IPS-18a (cell line): ENCODE data around the gene TECPR2.
"Not testable (repeated sequence)": the region's sequence is repeated elsewhere in the genome, so short reads cannot be mapped to it uniquely, and the experiment has no call there.

ENCODE experiments used
- H3K27ac ChIP-seq: one replicate; pipeline ENCODE4 v1.5.1; 2013; ENCODE audit warnings: low read length
- H3K27me3 ChIP-seq: one replicate; pipeline ENCODE4 v1.6.1; 2013; ENCODE audit warnings: mild to moderate bottlenecking, low read length; ENCODE audit not compliant: control insufficient read depth, insufficient read depth
- H3K36me3 ChIP-seq: one replicate; pipeline ENCODE4 v1.6.1; 2013; ENCODE audit warnings: low read depth, low read length; ENCODE audit not compliant: control insufficient read depth
- H3K4me1 ChIP-seq: one replicate; pipeline ENCODE4 v1.6.1; 2013; ENCODE audit warnings: low read depth, low read length; ENCODE audit not compliant: control insufficient read depth
- H3K4me3 ChIP-seq: one replicate; pipeline ENCODE4 v1.5.1; 2013; ENCODE audit warnings: low read length
- H3K9ac ChIP-seq: one replicate; pipeline ENCODE4 v1.6.1; 2013; ENCODE audit warnings: mild to moderate bottlenecking, low read length, moderate library complexity
- H3K9me3 ChIP-seq: one replicate; pipeline ENCODE4 v1.6.1; 2013; ENCODE audit warnings: low read depth, low read length; ENCODE audit not compliant: control insufficient read depth

The TECPR2 gene

DNA sequence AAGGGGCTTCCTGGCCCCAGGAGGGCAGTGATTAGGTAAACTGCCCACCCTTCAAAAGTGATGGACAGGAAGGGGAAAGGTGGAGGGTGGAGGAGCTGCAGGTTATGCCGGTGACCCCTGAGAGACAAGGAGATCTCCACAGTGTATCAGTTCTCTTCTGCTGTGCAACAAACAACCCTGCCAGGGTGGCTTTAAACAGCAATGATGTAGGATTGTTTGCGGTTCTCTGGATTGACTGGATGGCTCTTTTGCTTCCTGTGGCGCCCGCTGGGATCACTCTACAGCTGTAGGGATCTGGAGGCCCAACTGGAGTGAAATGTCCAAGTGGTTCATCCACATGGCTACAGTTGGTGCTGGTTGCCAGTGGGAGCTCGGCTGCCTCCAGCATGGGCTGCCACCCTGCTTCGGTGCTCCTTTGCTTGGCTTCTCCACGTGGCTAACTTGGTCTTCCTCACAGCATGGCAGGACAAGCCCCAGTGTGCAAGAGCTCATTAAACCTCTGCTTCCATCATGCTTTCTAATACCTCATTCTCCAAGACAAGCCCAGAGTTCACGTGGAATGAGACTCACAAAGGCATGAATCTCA, 155.4 kb downstream of the TECPR2 start:
- Histone ChIP-seq H3K4me1 (no peaks in the 10 kb centered on the region), H3K27me3 (peaks cover 13% of the 10 kb centered on the region), H3K9me3 (no peaks in the 10 kb centered on the region), H3K27ac (no peak overlapping the region), H3K36me3 (no peaks in the 10 kb centered on the region), H3K4me3 (no peak overlapping the region), H3K9ac (no peak overlapping the region)

DNA sequence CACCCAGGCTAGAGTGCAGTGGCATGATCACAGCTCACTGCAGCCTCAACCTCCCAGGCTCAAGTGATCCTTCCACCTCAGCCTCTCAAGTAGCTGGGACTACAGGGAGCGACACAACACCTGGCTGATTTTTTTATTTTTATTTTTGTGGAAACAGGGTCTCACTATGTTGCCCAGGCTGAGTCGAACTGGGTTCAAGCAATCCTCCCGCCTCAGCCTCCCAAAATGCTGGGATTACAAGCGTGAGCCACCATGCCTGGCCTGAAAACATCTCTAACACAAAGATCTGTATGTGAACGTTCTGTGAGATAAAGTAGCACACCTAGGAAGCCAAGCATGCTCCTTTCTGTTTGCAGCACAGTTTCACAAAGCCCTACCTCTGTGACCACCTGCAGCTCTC, 157.0 kb downstream of the TECPR2 start:
- H3K27ac ChIP-seq, H3K4me3 ChIP-seq, H3K4me1 ChIP-seq, H3K9me3 ChIP-seq, H3K36me3 ChIP-seq, H3K9ac ChIP-seq: not testable (repeated sequence)
- peaks cover 13% of the 10 kb centered on the region for H3K27me3 ChIP-seq

DNA sequence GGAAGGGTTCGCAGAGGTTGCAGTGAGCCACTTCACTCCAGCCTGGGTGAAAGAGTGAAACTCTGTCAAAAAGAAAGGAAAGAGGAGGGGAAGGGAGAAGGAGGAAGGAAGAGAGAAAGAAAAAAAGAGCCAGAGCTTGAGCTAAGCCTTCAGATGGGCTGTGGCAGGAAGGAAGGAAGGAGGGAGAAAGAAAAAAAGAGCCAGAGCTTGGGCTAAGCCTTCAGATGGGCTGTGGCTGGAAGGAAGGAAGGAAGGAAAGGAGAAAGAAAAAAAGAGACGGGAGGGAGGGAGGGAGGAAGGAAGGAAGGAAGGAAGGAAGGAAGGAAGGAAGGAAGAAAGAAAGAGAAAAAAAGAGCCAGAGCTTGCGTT, 160.4 kb downstream of the TECPR2 start:
- peaks cover 4% of the 10 kb centered on the region for H3K27me3 ChIP-seq
- no peak overlapping the region for H3K4me3 ChIP-seq
- H3K4me1 ChIP-seq = peaks cover 4% of the 10 kb centered on the region
- no peaks in the 10 kb centered on the region for H3K36me3 ChIP-seq
- H3K9ac ChIP-seq = no peak overlapping the region
- H3K27ac ChIP-seq = no peak overlapping the region
- H3K9me3 ChIP-seq = no peaks in the 10 kb centered on the region

DNA sequence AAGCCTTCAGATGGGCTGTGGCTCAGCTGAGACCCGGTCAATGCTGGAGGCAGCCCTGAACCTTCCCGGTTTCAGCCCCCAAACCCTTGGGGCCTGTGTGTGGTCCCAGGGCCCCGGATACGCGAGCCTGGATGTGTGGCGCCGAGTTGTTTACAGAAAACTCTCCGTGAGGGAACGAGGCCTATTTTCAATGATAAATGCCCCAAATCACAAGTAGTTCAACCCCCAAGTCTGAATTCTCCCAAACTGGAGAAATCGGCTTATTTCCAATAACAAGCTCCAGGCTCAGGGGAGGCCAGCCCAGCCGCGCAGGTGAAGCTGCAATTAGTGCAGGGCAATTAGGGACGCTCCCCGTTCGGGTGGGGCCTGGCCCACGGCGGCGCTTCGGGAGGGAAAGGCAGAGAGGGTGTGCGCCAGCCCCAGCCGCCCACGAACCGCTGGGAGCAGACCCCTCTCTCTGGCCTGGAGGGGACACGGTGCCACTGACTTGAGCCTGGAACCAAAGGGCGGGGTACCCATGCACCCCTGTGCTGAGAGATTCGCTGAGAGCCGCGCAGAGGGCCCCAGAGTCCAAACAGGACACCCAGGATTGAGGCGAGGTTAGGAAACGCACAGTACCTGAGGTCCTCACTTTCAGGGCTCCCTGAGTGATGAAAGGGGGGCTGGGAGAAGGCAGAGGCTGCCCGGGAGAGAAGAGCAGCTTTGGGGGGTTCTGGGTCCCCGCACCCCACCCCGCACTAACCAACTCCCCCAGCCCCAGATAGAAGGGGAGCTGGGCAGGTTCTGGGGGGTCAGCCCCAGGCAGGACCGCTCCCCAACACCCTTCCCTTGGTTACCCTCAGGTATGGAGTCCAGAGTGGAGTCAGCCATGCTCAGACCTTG, 161.1 kb downstream of the TECPR2 start:
- H3K4me3 ChIP-seq = no peak overlapping the region
- H3K27ac ChIP-seq = no peak overlapping the region
- H3K9ac ChIP-seq = no peak overlapping the region
- no peaks in the 10 kb centered on the region for H3K9me3 ChIP-seq
- no peaks in the 10 kb centered on the region for H3K27me3 ChIP-seq
- H3K4me1 ChIP-seq = peaks cover 4% of the 10 kb centered on the region
- H3K36me3 ChIP-seq = no peaks in the 10 kb centered on the region

DNA sequence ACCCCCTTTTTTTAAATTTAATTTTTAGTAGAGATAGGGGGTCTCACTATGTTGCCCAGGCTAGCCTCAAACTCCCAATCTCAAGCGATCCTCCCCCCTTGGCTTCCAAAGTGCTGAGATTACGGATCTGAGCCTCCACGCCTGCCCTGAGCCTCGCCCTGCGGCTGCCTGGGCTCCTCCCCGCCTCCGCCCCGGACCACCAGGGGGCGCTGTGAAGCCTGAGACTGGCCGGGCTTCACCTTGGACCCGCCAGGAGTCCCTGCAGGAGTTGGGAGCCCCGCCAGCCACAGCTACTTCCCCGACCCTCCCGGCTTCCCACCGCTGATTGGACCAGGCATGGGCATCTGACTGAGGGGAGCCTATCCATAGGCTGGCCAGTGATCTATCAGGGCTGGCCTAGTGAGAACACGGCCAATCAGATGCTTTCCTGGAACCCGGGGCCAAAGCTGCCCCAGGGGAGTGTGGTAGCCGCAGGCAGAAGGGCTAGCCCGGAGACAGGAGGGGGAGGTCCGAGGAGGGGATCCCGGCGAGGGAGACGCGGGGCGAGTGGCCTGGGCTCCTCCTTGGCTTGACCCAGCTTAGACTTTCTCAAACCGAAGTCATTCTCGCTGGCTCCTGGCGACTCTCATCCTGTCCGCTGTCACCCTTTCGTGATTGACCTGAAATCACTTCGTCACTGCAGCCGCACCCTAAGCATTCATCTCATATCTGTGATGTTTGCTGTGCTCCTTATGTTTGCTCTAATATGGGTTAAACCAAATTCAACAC, 161.9 kb downstream of the TECPR2 start:
- H3K9me3 ChIP-seq = no peaks in the 10 kb centered on the region
- no peaks in the 10 kb centered on the region for H3K27me3 ChIP-seq
- peak overlapping the region; percentile 63 for H3K4me3 ChIP-seq
- H3K4me1 ChIP-seq = peaks cover 4% of the 10 kb centered on the region
- H3K9ac ChIP-seq = peak overlapping the region; percentile 10
- H3K27ac ChIP-seq = no peak overlapping the region
- H3K36me3 ChIP-seq = no peaks in the 10 kb centered on the region

DNA sequence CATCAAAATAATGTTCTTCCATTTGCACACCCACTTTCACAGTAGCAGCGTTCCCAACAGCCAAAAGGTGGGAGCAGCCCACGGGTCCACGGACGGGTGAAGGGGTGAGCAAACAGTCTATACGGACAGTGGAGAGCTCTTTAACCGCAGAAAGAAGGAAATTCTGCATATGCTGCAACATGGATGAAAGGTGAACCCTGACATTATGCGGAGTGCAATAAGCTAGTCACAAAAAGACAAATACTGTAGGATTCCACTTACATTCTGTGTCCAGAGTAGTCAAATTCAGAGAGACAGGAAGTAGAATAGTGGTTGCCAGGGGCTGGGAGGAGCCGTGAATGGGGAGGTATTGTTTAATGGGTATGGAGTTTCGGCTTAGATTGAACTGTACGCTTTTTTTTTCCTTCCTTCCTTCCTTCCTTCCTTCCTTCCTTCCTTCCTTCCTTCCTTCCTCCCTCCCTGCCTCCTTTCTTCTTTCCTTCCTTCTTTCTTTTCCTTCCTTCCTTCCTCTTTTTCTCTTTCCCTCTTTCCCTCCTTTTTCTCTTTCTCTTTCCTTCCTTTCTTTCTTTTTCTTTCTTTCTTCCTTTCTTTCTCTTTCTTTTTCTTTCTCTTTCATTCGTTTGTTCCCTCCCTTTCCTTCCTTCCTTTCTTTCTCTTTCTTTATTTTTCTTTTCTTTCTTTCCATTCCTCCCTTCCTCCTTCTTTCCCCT, 162.6 kb downstream of the TECPR2 start:
- peaks cover 4% of the 10 kb centered on the region for H3K4me1 ChIP-seq
- H3K27me3 ChIP-seq = no peaks in the 10 kb centered on the region
- H3K4me3 ChIP-seq = peak overlapping the region; percentile 63
- no peaks in the 10 kb centered on the region for H3K9me3 ChIP-seq
- no peaks in the 10 kb centered on the region for H3K36me3 ChIP-seq
- peak overlapping the region; percentile 10 for H3K9ac ChIP-seq
- H3K27ac ChIP-seq = no peak overlapping the region

DNA sequence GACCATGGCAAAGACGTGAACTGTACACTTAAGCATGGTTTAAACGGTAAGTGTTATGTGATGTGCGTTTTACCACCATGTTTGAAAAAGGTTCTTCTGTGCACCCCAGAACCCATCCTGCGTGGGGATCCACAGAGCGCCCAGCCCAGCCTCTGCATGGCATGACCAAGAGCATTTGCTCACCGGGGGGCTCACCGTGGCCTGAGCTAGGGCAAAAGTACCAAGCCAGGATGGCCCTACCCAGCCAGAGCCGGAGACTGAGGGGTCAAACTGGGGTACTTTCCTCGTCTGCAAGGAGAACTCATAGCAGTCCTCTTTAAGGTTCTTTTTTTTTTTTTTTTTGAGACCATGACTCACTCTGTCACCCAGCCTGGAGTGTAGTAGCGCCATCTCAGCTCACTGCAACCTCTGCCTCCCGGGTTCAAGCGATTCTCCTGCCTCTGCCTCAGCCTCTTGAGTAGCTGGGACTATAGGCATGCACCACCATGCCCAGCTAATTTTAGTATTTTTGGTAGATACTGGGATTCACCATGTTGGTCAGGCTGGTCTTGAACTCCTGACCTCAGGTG, 163.3 kb downstream of the TECPR2 start:
- peaks cover 4% of the 10 kb centered on the region for H3K4me1 ChIP-seq
- H3K9ac ChIP-seq = no peak overlapping the region
- no peak overlapping the region for H3K4me3 ChIP-seq

DNA sequence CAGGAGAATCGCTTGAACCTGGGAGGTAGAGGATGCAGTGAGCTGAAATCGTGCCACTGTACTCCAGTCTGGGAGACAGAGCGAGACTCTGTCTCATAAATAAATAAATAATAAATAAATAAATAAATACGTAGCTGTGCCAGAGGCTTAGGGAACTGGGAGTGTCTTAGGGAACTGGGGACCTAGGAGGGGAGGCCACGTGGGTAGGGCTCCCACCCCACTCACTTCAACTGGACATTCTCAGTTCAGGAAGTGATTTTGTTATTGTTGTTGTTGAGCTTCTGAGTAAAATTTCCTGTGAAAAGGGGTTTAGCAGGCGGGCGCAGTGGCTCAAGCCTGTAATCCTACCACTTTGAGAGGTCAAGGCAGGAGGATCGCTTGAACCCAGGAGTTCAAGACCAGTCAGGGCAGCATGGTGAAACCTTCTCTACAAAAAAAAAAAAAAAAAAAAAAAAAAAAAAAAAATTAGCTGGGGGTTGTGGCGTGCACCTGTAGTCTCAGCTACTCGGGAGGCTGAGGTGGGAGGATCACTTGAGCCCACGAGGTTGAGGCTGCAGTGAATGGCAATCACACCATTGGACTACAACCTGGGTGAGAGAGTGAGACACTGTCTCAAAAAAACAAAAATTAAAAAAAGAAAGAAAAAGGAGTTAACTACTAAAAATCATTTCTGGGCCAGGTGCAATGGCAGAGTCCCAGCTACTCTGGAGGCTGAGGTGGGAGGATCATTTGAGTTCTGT, 165.9 kb downstream of the TECPR2 start:
- no peaks in the 10 kb centered on the region for H3K36me3 ChIP-seq
- H3K4me1 ChIP-seq = peaks cover 4% of the 10 kb centered on the region
- H3K27ac ChIP-seq = no peak overlapping the region
- H3K9me3 ChIP-seq = no peaks in the 10 kb centered on the region
- no peak overlapping the region for H3K9ac ChIP-seq
- H3K4me3 ChIP-seq = no peak overlapping the region
- H3K27me3 ChIP-seq = no peaks in the 10 kb centered on the region

More for the DNA sequence above, 163.3 kb downstream of the TECPR2 start:
- no peaks in the 10 kb centered on the region for H3K36me3 ChIP-seq
- H3K9me3 ChIP-seq = no peaks in the 10 kb centered on the region
- H3K27ac ChIP-seq = no peak overlapping the region
- H3K27me3 ChIP-seq = no peaks in the 10 kb centered on the region

DNA sequence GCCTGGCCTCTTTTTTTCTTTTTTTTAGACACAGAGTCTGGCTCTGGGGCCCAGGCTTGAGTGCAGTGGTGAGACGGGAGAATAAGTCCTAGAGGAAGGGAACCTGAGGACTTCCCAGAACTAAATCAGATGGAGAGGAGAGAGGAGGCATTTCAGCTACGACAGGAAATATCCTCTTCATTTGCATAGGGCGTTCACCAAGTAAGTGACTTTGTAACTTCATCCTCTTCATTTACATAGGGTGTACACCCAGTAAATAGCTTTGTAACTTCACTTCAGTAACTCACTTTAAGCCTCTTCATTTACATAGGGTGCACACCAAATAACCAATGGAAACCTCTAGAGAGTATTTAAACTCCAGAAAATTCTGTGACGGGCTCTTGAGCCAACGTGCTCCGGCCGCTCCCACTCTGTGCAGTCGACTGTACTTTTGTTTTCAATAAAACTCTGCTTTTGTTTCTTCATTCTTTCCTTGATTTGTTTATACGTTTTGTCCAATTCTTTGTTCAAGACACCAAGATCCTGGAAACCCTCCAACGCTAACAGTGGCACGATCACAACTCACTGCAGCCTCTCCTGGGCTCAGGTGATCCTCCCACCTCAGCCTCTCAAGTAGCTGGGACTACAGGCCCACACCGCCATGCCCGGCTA, 168.2 kb downstream of the TECPR2 start:
- H3K9ac ChIP-seq = no peak overlapping the region
- H3K4me1 ChIP-seq = no peaks in the 10 kb centered on the region
- no peak overlapping the region for H3K4me3 ChIP-seq
- H3K36me3 ChIP-seq = no peaks in the 10 kb centered on the region
- H3K27me3 ChIP-seq = no peaks in the 10 kb centered on the region
- H3K9me3 ChIP-seq = no peaks in the 10 kb centered on the region
- no peak overlapping the region for H3K27ac ChIP-seq

DNA sequence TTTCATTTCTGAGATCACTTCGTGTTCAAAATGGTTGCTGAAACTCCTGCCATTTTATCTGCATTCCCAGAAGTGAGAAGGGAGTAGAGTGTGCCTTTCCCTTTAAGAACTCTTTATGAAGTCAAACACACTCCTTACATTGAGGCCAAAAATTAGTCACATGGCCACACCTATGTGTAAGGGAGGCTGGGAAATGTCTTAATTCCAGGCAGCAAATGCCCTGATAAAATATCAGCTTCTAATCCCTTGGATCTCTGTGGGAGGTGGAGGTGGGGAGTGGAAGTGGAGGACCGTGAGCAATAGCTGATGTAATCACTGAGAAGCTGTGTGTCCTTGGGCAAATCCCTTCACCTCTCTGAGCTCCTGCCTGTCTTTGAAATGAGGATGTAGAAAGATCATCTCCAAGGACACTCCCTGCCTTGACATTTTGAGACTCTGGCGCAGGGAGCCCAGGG, 169.5 kb downstream of the TECPR2 start:
- Histone ChIP-seq H3K4me3 (no peak overlapping the region), H3K27ac (no peak overlapping the region), H3K9me3 (no peaks in the 10 kb centered on the region), H3K36me3 (no peaks in the 10 kb centered on the region), H3K27me3 (no peaks in the 10 kb centered on the region), H3K4me1 (no peaks in the 10 kb centered on the region), H3K9ac (no peak overlapping the region)
